GM13976 (cell line): ENCODE data around the gene JMJD6.
A peak's percentile ranks its signal among the peaks of the same experiment; 100 is the strongest.
"Not testable (repeated sequence)": the region's sequence is repeated elsewhere in the genome, so short reads cannot be mapped to it uniquely, and the experiment has no call there.

ENCODE experiments used
- DNase-seq: peaks from one replicate; pipeline ENCODE4 v3.0.0; 2012; ENCODE audit warnings: low spot score
- CTCF ChIP-seq: IDR thresholded peaks from 2 replicates; pipeline ENCODE4 v1.5.1; 2012; ENCODE audit warnings: borderline replicate concordance, mild to moderate bottlenecking; ENCODE audit not compliant: insufficient read depth; ENCODE audit errors: extremely low read depth, missing control alignments, control extremely low read depth
- in situ Hi-C: fragments of 300-500 bp; cut with MboI; formaldehyde crosslinking; loops from one replicate; pipeline ENCODE4 v1.12.0; 2022; ENCODE audit warnings: low sequenced_read_pairs, mixed read lengths, inconsistent platforms; ENCODE audit not compliant: unreplicated experiment

Gene JMJD6

GRCh38 chr17:76742958-76743357 lies 16.6 kb upstream of the JMJD6 start:
- TF ChIP-seq CTCF = no peak
- in situ Hi-C loops = no loop called here
- DNase-seq = no peak

GRCh38 chr17:76740329-76741118 lies 14.1 kb upstream of the JMJD6 start:
- DNase-seq = no peak
- in situ Hi-C loops = no loop called here
- TF ChIP-seq CTCF = no peak

- DNase-seq, in situ Hi-C loops: not testable (repeated sequence)
Observed at GRCh38 chr17:76739568-76740115, 13.2 kb upstream of the JMJD6 start.

GRCh38 chr17:76738468-76738850 lies 12.1 kb upstream of the JMJD6 start:
- in situ Hi-C loops = no loop called here
- no peak for DNase-seq
- TF ChIP-seq CTCF = no peak

GRCh38 chr17:76737676-76738467 lies 11.5 kb upstream of the JMJD6 start, which contains the start of gene MFSD11:
MFSD11 (plus strand) TSS chr17:76738119; CDS start chr17:76738353, 234 bp downstream.
- TF ChIP-seq CTCF = no peak
- peak; percentile 96 for DNase-seq
- in situ Hi-C loops = no loop called here

GRCh38 chr17:76737082-76737675 lies 10.8 kb upstream of the JMJD6 start, which contains the start of gene SRSF2:
SRSF2 (minus strand) TSS chr17:76737331; CDS start chr17:76737160, 171 bp downstream.
- DNase-seq = peak; percentile 97
- TF ChIP-seq CTCF = no peak
- in situ Hi-C loops = no loop called here
